ENCODE results near the gene PAPPA. TPM values are rescaled to one million over a fixed set of nuclear protein-coding genes. Genes with fewer than 3 reads are reported as not detected.

Gene PAPPA
- total RNA-seq, 1 experiment from 2014 or later = 3.9 TPM

DNA sequence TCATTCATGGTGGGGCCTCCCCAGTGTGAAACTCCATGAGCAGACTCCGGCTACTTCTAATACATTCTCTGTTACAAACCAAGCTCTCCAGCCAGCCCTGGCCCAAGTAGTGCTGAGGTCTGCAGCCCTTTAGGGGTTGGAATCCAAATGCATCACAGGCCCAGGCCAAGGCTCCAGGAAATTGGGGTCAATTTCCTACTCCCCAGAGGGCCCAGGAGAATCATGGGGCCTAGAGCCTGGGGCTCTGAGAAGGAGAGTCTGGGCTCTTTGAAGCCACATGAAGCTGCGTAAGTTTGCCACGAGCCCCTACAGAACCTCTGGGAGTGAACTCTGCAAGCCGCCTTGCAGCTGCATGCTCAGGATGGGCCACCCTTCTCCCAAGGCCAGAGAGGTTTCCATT is 206.4 kb downstream of the PAPPA start:
- POLR2A ChIA-PET (ENCODE audit: unreplicated experiment) = no interaction called here
- no peak overlapping the region for H3K27ac ChIP-seq
- H2AFZ ChIP-seq = no peak overlapping the region
- TF ChIP-seq EZH2 (IDR thresholded peaks at IDR 0.05; ENCODE audit: low read depth) = no peak
- TF ChIP-seq, protein P1, sequence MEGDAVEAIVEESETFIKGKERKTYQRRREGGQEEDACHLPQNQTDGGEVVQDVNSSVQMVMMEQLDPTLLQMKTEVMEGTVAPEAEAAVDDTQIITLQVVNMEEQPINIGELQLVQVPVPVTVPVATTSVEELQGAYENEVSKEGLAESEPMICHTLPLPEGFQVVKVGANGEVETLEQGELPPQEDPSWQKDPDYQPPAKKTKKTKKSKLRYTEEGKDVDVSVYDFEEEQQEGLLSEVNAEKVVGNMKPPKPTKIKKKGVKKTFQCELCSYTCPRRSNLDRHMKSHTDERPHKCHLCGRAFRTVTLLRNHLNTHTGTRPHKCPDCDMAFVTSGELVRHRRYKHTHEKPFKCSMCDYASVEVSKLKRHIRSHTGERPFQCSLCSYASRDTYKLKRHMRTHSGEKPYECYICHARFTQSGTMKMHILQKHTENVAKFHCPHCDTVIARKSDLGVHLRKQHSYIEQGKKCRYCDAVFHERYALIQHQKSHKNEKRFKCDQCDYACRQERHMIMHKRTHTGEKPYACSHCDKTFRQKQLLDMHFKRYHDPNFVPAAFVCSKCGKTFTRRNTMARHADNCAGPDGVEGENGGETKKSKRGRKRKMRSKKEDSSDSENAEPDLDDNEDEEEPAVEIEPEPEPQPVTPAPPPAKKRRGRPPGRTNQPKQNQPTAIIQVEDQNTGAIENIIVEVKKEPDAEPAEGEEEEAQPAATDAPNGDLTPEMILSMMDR (conservative IDR thresholded peaks at IDR 0.05) = no peak
- H3K36me3 ChIP-seq (ENCODE audit: low read depth) = no peaks in the 10 kb centered on the region
- H3K4me2 ChIP-seq = no peak overlapping the region
- H3K27me3 ChIP-seq (ENCODE audit: insufficient read depth, low read depth) = no peaks in the 10 kb centered on the region
- H3K9me3 ChIP-seq (ENCODE audit: insufficient read depth, low read depth) = no peaks in the 10 kb centered on the region
- DNase-seq = no peak
- H4K20me1 ChIP-seq (ENCODE audit: insufficient read depth) = no peaks in the 10 kb centered on the region
- H3K4me1 ChIP-seq (replicated peaks; ENCODE audit: insufficient read depth) = no peaks in the 10 kb centered on the region
- no peaks in the 10 kb centered on the region for H3K79me2 ChIP-seq (ENCODE audit: low read depth)
- intact Hi-C loops (cut with micrococcal nuclease; ENCODE audit: unreplicated experiment) = no loop called here
- H3K4me3 ChIP-seq = no peak overlapping the region
- no peaks in the 10 kb centered on the region for H3K9me2 ChIP-seq (ENCODE audit: insufficient read depth)
- BruUV-seq (replicated peaks) = no TSS peak
- CTCF ChIA-PET = no interaction called here
- no peaks in the 10 kb centered on the region for H3F3A ChIP-seq (ENCODE audit: insufficient read depth, low read depth)

DNA sequence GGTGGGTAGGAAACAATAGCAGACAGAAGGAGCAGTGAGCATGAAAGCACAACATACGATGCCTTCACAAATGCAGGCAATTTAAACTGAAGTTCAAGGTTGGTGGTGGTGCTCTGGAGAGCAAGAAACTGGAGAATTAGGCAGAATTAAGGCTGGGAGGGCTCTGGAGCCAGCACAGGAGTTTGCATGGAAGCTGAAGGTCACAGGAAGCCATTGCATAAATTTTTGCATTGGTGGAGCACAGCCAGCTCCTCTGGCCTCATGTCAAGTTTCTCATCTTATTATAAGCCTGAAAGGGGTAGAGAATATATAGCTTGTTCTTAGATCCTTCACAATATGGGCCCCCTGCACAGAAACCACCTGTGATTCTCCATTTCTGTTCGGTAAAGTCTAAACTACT is 207.4 kb downstream of the PAPPA start:
- H4K20me1 ChIP-seq (ENCODE audit: insufficient read depth) = no peaks in the 10 kb centered on the region
- H3K9me2 ChIP-seq (ENCODE audit: insufficient read depth) = no peaks in the 10 kb centered on the region
- H3F3A ChIP-seq (ENCODE audit: insufficient read depth, low read depth) = no peaks in the 10 kb centered on the region
- no peaks in the 10 kb centered on the region for H3K79me2 ChIP-seq (ENCODE audit: low read depth)
- H3K4me3 ChIP-seq = no peak overlapping the region
- ChIA-PET POLR2A (ENCODE audit: unreplicated experiment) (no interaction called here), CTCF (no interaction called here)
- no peak for DNase-seq
- no peak overlapping the region for H3K27ac ChIP-seq
- no peak for TF ChIP-seq EZH2 (IDR thresholded peaks at IDR 0.05; ENCODE audit: low read depth)
- H2AFZ ChIP-seq = no peak overlapping the region
- H3K4me2 ChIP-seq = no peak overlapping the region
- BruUV-seq (replicated peaks) = no TSS peak
- no peaks in the 10 kb centered on the region for H3K36me3 ChIP-seq (ENCODE audit: low read depth)
- no peaks in the 10 kb centered on the region for H3K4me1 ChIP-seq (replicated peaks; ENCODE audit: insufficient read depth)
- intact Hi-C loops (cut with micrococcal nuclease; ENCODE audit: unreplicated experiment) = no loop called here
- no peaks in the 10 kb centered on the region for H3K27me3 ChIP-seq (ENCODE audit: insufficient read depth, low read depth)
- H3K9me3 ChIP-seq (ENCODE audit: insufficient read depth, low read depth) = no peaks in the 10 kb centered on the region

DNA sequence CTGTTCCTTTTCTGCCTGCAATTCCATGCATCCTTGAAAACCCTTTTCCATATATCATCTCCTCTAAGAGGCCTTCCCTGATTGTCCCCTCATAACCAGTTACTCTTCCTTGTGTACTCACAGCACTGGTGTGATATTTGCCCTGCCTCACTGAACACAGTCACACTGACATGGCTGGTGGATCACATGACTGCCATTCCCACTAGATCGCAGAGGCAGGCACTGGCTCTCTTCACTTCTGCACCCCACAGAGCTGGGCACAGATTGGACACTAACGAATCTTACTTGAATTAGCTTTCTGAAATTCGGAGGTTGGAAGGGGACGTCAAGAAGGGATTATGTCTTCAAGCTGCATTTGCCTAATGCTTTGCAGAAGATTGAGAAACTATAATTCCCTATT is 208.0 kb downstream of the PAPPA start:
- H3K27ac ChIP-seq = no peak overlapping the region
- no peak for DNase-seq
- intact Hi-C loops (cut with micrococcal nuclease; ENCODE audit: unreplicated experiment) = no loop called here
- ChIA-PET POLR2A (ENCODE audit: unreplicated experiment) (no interaction called here), CTCF (no interaction called here)
- H3K36me3 ChIP-seq (ENCODE audit: low read depth) = no peaks in the 10 kb centered on the region
- H4K20me1 ChIP-seq (ENCODE audit: insufficient read depth) = no peaks in the 10 kb centered on the region
- H3K4me1 ChIP-seq (replicated peaks; ENCODE audit: insufficient read depth) = no peaks in the 10 kb centered on the region
- no peak overlapping the region for H2AFZ ChIP-seq
- H3K4me2 ChIP-seq = no peak overlapping the region
- no peak for TF ChIP-seq EZH2 (IDR thresholded peaks at IDR 0.05; ENCODE audit: low read depth)
- TF ChIP-seq, protein P1 (conservative IDR thresholded peaks at IDR 0.05) = no peak
- H3K79me2 ChIP-seq (ENCODE audit: low read depth) = no peaks in the 10 kb centered on the region
- BruUV-seq (replicated peaks) = no TSS peak
- H3K9me3 ChIP-seq (ENCODE audit: insufficient read depth, low read depth) = no peaks in the 10 kb centered on the region
- no peaks in the 10 kb centered on the region for H3K27me3 ChIP-seq (ENCODE audit: insufficient read depth, low read depth)
- H3F3A ChIP-seq (ENCODE audit: insufficient read depth, low read depth) = no peaks in the 10 kb centered on the region
- H3K4me3 ChIP-seq = no peak overlapping the region
- H3K9me2 ChIP-seq (ENCODE audit: insufficient read depth) = no peaks in the 10 kb centered on the region

DNA sequence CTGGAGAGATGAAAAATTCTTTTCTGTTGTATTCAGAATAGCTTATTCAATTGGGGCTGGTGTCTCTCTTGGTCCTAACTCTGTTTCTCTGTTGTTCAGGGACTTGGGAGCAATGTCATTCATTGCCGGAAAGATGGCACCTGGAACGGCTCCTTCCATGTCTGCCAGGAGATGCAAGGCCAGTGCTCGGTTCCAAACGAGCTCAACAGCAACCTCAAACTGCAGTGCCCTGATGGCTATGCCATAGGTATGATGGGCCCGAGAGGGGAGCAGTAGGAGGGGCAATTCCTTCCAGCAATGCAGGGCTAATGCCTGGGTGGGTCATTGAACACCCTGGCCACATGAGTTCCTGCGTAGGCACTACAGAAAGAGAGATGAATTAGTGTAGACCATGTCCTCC is 208.9 kb downstream of the PAPPA start:
- no peak for DNase-seq
- Histone ChIP-seq H2AFZ (no peak overlapping the region), H3K36me3 (ENCODE audit: low read depth) (no peaks in the 10 kb centered on the region), H3K79me2 (ENCODE audit: low read depth) (no peaks in the 10 kb centered on the region), H3K4me3 (no peak overlapping the region), H3K27me3 (ENCODE audit: insufficient read depth, low read depth) (no peaks in the 10 kb centered on the region), H3K9me2 (ENCODE audit: insufficient read depth) (no peaks in the 10 kb centered on the region), H4K20me1 (ENCODE audit: insufficient read depth) (no peaks in the 10 kb centered on the region), H3K27ac (no peak overlapping the region), H3K4me2 (no peak overlapping the region), H3K4me1 (replicated peaks; ENCODE audit: insufficient read depth) (no peaks in the 10 kb centered on the region), H3K9me3 (ENCODE audit: insufficient read depth, low read depth) (no peaks in the 10 kb centered on the region), H3F3A (ENCODE audit: insufficient read depth, low read depth) (no peaks in the 10 kb centered on the region)
- ChIA-PET POLR2A (ENCODE audit: unreplicated experiment) (no interaction called here), CTCF (no interaction called here)
- BruUV-seq (replicated peaks) = no TSS peak
- no peak for TF ChIP-seq EZH2 (IDR thresholded peaks at IDR 0.05; ENCODE audit: low read depth)
- TF ChIP-seq, protein P1 (conservative IDR thresholded peaks at IDR 0.05) = no peak
- intact Hi-C loops (cut with micrococcal nuclease; ENCODE audit: unreplicated experiment) = no loop called here

Measured in PC-9 (cell line).